Activated CD8-positive, alpha-beta memory T cell treated with anti-CD3 and anti-CD28 coated beads for 24 hours (primary cell): Measurements from ENCODE around the gene KCTD4.
"Not testable (repeated sequence)": the region's sequence is repeated elsewhere in the genome, so short reads cannot be mapped to it uniquely, and the experiment has no call there.

Experiments used
- DNase-seq: peaks from one replicate; pipeline ENCODE4 v3.0.0-alpha.2; 2020

Gene KCTD4

GRCh38 chr13:45215392-45216077, 14.7 kb upstream of the KCTD4 start:
- no peak for DNase-seq

DNA sequence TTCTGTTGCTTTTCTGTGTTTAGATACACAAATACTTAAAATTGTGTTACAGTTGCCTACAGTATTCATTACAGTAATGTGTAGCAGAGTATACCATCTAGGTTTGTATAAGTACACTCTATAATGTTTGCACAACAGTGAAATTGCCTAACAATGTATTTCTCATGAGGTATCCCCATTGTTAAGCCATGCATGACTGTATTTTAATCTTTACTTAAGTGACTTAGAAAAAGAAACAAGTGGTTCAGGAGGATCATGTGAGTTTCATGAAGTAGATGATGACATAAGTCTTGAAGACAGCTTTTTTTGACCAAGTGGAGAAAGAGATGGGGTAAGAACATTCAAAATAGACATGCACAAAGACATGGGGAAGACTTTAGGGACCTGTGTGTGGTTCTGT, 8.4 kb upstream of the KCTD4 start:
- DNase-seq: no peak

GRCh38 chr13:45208132-45208531, 7.3 kb upstream of the KCTD4 start:
- DNase-seq: no peak

GRCh38 chr13:45207319-45207718, 6.5 kb upstream of the KCTD4 start:
- DNase-seq: no peak

DNA sequence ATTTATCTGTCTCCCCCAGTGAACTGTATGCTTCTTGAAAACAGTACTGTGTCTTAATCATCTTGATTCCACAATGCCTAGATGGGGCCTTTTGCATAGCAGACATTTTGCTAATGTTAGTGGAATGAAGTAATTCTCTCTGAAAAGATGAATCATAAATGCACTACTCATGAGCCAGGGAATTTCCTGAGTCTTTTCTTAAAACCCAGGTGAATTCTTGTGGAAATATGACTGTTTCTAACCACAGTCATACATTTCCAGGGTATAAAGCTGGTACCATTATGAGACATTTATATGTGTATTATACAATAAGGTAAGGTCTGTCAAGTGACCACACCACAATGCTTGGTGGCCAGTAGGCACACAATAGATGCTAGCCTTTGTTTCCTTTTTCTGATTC, 5.5 kb upstream of the KCTD4 start:
- DNase-seq: no peak

GRCh38 chr13:45205124-45205523, 4.3 kb upstream of the KCTD4 start:
- no peak for DNase-seq

GRCh38 chr13:45199711-45200110, 1.1 kb downstream of the KCTD4 start:
- no peak for DNase-seq

DNA sequence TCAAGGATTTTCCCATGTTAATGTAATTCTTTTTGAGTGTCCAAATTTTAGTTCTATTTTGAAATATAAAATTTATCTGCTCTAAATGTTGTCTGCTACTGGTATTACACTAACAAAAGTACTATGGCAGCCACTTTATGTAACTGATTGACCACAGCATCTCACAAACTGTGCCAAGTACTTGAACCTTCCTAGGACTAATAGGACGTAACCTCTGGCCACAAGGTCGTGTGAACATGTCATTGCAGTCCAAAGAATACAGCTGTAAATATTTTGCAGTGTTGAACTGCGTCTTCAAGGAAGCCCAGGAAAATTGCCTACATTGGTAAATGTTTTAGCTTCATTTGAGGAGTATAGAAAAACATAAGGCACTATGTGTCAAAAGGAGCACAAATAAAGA, 1.9 kb downstream of the KCTD4 start:
- DNase-seq: no peak

GRCh38 chr13:45198041-45198440, 2.8 kb downstream of the KCTD4 start:
- DNase-seq: no peak

- no peak for DNase-seq
Measured at GRCh38 chr13:45196622-45197021, 4.2 kb downstream of the KCTD4 start.

DNA sequence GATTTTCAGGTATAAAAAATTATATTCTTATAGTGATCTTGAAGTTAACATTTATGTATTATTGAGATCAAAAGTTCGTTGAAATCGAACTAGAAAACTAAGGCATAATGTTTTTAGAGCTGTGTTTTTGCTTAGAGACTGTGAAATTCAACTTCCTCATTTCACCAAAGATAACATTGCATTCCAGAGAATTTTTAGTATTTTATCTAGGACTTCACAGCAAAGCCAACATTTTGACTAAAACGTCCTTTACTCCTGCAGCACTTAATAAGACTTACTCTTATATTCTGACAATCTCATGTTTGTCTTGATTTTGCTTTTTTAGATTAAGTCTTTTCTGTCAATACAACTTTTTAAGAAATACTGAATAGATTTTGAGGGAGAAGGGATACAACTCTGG, 4.7 kb downstream of the KCTD4 start:
- DNase-seq: no peak

- no peak for DNase-seq
Measured at GRCh38 chr13:45195421-45195820, 5.4 kb downstream of the KCTD4 start.

DNA sequence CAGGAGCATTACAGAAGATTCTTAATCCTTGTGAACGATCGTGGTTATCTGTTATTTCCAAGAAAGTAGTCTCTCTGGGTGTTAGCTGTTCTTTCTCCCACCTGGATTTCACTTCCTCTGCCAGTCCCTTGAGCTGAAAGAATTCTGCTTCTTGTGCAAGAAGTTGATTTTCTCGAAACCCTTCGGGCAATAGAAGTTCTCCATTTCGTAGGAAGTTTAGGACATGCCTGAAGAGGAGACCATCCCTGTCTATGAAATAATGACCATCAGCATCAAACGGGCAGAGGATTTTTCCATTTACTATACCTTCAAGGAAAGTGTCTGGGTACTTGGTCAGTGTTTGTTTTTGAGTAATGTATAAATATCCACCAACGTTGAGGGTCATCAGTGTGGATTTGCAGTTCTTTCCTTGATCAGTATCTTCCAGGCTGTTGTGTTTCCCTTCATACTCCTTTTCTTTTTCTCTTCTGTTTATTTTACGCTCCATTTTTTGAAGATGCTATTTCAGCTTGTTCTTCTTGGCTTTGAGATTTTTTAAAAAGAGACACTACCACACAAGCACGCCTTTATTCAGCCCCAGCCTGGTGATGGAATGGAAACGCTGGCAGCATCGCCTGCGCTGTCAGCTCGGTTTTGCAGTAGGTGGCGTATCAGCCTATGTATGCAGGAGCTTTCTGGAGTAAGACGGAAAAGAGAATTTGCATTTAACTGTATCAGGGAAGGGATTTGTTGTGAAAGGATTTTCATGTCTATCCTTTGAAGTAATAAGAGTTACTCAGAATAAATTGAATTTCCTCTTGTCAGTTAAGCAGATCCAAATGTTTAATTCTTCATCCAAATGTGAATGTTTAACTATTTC, 6.5 kb downstream of the KCTD4 start:
- no peak for DNase-seq

DNA sequence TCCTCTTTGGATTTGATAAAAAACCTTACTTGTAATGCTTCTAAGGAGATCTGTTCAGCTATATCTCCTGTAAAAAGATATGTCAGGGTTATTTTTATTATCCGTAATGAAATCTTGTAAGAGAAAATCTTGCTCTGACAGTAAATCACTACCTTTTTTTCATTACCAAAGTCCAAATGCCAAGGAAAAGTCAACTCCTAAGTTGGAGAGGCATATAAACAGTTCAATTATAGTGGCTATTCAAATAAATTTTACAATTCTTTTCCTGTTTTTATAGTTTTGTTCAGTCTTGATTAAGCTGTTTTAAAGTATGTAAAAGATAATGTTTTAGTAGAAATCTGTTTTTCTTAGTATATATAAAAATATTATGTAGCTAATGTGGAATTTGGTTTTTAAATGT, 9.0 kb downstream of the KCTD4 start:
- no peak for DNase-seq

GRCh38 chr13:45189511-45189910, 11.3 kb downstream of the KCTD4 start:
- DNase-seq: not testable (repeated sequence)

GRCh38 chr13:45189077-45189476, 11.8 kb downstream of the KCTD4 start:
- DNase-seq: not testable (repeated sequence)

- DNase-seq: no peak
Measured at GRCh38 chr13:45185286-45185685, 15.6 kb downstream of the KCTD4 start.

- no peak for DNase-seq
Measured at GRCh38 chr13:45184693-45185092, 16.2 kb downstream of the KCTD4 start.

DNA sequence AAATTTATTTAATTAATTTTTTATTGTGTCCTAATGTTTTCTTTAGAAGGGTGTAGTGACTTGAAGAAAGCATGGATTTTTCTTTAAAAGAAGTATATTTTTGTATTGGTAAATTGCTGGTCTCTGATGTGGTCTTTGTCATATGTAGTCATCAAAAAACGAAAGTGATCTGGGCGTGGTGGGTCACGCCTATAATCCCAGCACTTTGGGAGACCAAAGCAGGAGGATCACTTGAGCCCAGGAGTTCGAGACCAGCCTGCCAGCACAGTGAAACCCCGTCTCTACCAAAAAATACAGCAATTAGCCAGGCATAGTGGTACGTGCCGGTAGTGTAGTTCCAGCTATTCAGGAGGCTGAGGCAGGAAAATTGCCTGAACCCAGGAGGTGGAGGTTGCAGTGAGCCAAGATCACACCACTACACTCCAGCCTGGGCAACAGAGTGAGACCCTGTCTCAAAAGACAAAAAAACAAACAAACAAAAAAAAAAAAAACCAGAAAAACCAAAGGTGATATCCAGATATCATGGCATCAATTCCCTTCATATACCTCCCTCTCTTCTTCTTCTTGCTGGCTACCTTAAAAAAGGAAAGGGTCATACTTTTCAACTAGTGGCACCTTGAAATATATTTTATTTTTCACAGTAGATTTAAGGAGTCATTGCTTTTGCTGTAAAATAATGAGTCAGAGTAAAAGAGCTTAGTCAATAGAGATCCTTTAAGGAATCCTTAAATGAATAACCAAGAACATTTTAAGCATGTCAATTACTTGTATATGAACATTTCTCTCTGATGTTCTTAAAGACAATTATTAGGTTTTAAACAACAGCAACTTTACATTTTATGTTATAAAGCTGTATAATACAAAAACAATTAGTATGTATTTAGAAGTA, 19.9 kb downstream of the KCTD4 start:
- DNase-seq: no peak

GRCh38 chr13:45180303-45180702, 20.5 kb downstream of the KCTD4 start:
- DNase-seq: no peak

GRCh38 chr13:45179428-45179827, 21.4 kb downstream of the KCTD4 start:
- DNase-seq: no peak

- no peak for DNase-seq
Measured at GRCh38 chr13:45178349-45179162, 22.3 kb downstream of the KCTD4 start.

DNA sequence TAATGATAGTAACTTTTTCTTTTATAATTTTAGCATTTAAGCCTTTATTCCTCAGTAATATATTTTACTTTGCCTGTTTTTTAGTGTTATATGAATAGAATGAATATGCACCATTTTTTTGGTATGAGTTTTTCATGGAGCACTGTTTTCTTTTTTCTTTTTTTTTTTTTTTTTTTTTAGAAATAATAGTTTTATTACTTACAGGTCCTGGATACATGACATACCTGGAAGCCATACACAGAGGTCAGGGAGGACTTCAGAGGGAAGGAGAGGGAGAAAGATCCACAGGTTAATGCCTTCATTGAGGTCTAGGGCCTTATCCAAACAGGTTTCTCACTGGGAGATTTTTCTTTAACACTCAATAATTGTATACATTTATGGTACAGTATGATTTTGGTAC, 26.4 kb downstream of the KCTD4 start:
- DNase-seq: no peak
